Cerebellar nuclear complex (tissue), 1 donor: ENCODE data around the gene UFSP1.
A peak's percentile ranks its signal among the peaks of the same experiment; 100 is the strongest.
"Not testable (repeated sequence)": the region's sequence is repeated elsewhere in the genome, so short reads cannot be mapped to it uniquely, and the experiment has no call there.

Source experiments
- DNase-seq, 2 experiments: peaks; one replicate each; lab custom pipeline; 2025; lab: John Stamatoyannopoulos, UW

Gene UFSP1

GRCh38 chr7:100888988-100889750 is at the start of gene UFSP1:
Gene UFSP1 (minus strand): TSS chr7:100889715. CDS start chr7:100889271, 444 bp downstream.
- no peak for DNase-seq

DNA sequence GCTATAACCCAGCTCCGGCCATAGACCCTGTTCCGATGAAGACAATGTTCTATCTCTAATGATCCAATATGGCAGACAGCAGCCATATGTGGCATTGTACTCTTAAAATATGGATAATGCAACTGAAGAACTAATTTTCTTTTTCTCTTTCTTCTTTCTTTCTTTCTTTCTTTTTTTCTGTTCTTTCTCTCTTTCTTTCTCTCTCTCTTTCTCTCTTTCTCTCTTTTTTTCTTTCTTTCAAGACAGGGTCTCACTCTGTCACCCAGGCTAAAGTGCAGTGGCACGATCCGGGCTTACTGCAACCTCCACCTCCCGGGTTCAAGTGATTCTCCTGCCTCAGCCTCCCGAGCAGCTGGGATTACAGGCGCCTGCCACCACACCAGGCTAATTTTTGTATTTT is 46.7 kb upstream of the UFSP1 start:
- DNase-seq: not testable (repeated sequence)

GRCh38 chr7:100935381-100935780 is 45.9 kb upstream of the UFSP1 start:
- DNase-seq: not testable (repeated sequence)

- no peak for DNase-seq
Observed at GRCh38 chr7:100933734-100934133, 44.2 kb upstream of the UFSP1 start.

GRCh38 chr7:100929808-100930174 is 40.3 kb upstream of the UFSP1 start:
- no peak for DNase-seq

GRCh38 chr7:100923616-100924015 is 34.1 kb upstream of the UFSP1 start:
- not testable (repeated sequence) for DNase-seq

DNA sequence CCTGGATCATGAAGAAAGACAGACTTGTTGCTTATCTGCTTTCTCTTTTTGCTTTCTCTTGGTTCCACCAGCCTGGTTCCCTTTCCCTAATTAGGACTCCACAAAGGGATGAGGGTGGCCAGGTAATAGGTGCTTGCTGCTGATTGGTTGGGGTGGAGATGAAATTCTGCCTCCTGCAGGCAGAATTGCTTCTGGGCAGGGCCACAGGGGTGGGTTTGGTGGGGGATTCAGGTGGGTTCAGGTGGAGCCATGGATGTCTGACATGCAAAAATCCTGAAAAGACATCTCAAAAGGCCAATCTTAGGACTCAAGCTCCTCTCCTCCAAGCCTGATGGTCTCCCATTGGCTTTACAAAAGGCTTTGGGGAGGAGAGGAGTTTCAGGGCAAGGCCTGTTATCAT is 31.5 kb upstream of the UFSP1 start:
- no peak for DNase-seq

DNA sequence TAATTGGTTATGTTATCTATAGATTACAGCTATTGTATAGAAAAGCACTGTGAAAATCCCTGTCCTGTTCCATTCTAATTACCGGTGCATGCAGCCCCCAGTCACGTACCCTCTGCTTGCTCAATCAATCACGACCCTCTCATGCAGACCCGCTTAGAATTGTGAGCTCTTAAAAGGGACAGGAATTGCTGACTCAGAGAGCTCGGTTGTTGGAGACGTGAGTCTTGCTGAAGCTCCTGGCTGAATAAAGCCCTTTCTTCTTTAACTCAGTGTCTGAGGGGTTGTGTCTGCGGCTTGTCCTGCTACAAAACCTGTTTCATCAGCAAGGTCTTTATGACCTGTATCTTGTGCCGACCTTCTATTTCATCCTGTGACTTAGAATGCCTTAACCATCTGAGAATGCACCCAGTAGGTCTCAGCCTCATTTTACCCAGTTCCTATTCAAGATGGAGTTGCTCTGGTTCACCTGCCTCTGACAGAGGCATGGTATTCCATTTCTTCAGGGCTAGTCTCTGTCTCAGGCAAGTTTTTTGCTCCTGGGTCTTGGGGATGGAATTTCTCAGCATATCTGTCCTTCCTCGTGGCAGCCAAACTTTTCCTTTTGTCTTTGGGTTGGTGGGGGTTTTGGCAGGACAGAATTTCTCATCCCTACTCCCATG is 30.4 kb upstream of the UFSP1 start:
- DNase-seq: not testable (repeated sequence)

DNA sequence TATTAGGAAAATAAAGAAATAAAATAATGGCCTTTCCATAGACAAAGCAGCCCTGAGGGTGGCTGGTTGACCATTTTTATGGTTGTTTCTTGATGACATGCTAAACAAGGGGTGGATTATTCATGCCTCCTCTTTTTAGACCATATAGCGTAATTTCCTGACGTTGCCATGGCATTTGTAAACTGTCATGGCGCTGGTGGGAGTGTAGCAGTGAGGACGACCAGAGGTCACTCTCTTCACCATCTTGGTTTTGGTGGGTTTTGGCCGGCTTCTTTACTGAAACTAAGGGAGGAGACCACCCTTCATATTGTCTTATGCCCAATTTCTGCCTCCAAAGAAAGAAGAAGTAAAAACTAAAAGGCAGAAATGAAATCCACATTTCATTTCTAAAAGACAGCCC is 29.8 kb upstream of the UFSP1 start:
- not testable (repeated sequence) for DNase-seq

DNA sequence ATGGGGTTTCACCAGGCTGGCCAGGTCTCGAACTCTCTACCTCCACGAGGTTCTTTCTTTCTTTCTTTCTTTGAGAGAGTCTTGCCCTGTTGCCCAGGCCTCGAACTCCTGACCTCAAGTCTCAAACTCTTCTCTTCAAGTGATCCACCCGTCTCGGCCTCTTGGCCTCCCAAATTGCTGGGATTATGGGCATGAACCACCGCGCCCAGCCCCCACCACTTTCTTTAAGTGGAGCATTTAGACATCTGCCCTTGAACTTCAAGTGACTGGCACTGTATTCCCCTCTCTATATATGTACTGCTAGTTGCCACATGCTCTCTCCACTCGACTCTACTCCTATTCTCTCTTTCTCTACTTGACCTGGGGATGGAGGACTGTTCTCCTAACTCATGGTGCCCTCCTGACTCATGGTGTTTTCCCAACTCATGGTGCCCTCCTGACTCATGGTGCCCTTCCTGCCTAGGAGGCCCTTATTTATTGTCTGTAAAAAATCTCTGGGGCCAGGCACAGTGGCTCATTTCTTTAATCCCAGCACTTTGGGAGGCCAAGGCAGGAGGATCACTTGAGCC is 25.4 kb upstream of the UFSP1 start:
- no peak for DNase-seq

GRCh38 chr7:100914208-100914878 is 24.8 kb upstream of the UFSP1 start:
- DNase-seq: no peak

DNA sequence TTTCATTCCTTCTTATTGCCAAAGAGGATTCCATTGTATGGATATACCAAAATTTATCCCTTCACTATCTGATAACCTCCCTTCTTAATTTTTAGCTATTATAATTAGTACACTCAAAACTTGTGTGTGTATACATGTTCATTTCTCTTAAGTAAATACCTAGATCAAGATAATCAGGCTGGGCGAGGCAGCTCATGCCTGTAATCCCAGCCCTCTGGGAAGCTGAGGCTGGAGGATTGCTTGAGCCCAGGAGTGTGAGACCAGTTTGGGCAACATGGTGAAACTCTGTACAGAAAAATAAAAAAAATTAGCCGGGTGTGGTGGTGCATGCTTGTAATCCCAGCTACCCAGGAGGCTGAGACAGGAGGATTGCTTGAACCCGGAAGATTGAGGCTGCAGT is 22.0 kb upstream of the UFSP1 start:
- DNase-seq: no peak

- not testable (repeated sequence) for DNase-seq
Observed at GRCh38 chr7:100910443-100910842, 20.9 kb upstream of the UFSP1 start.

DNA sequence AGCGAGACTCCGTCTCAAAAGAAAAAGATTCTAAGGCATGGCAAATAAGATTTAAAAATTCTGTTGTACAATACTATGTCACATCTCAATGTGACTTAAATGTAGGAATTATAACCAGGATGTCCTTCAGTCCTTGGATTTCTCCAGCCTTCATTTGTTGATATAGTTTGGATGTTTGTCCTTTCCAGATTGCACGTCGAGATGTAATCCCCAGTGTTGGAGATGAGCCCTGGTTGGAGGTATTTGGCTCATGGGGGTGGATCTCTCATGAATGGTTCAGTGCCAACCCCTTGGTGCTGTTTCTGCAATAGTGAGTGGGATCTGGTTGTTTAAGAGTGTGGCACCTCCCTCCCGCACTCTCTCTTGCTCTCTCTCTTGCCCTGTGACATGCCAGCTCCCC is 19.0 kb upstream of the UFSP1 start:
- DNase-seq: no peak

- no peak for DNase-seq
Observed at GRCh38 chr7:100902638-100903037, 13.1 kb upstream of the UFSP1 start.

GRCh38 chr7:100901921-100902332 is 12.4 kb upstream of the UFSP1 start:
- DNase-seq: no peak

GRCh38 chr7:100900978-100901377 is 11.5 kb upstream of the UFSP1 start:
- DNase-seq: no peak

DNA sequence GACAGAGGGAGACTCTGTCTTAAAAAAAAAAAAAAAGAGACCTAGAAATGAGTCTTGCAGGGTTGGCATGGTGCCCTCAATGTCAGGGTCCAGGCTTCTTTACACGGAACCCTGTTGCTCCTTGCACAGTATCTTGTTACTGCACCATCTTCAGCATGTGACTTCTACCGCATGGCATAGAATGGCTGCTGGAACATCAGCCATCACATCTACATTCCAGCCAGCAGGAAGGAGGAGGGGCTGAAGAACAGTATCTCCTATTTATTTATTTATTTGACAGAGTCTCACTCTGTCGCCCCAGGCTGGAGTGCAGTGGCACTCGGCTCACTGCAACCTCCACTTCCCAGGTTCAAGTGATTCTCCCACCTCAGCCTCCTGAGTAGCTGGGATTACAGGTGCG is 9.9 kb upstream of the UFSP1 start:
- no peak for DNase-seq

DNA sequence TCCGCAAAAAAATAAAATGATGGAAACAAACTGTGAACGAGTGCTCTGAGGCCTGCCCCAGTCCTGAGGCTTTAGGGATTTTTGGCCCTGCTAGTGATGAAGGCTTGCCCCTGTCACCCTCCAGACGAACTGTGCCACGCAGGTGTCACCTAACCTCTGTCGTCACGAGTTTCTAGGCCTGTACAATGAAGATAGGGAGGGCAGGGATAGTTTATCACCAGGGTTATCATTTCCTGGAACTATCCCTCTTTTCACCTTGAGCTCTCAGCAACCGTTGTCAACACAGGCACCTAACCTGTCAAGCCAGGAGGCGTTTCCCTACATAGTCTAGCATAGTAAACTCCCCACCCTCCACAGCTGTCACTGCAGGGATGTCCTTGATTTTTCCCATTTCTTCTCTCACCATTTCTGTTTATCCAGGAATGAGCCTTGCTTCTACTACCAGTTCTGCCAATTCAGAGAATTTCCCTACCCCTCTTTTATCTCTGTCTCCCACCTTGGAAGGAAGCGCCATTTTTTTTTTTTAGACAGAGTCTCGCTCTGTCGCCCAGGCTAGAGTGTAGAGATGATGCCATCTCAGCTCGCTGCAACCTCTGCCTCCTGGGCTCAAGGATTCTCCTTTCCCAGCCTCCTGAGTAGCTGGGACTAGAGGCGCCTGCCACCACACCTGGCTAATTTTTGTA is 8.4 kb upstream of the UFSP1 start:
- DNase-seq: no peak

DNA sequence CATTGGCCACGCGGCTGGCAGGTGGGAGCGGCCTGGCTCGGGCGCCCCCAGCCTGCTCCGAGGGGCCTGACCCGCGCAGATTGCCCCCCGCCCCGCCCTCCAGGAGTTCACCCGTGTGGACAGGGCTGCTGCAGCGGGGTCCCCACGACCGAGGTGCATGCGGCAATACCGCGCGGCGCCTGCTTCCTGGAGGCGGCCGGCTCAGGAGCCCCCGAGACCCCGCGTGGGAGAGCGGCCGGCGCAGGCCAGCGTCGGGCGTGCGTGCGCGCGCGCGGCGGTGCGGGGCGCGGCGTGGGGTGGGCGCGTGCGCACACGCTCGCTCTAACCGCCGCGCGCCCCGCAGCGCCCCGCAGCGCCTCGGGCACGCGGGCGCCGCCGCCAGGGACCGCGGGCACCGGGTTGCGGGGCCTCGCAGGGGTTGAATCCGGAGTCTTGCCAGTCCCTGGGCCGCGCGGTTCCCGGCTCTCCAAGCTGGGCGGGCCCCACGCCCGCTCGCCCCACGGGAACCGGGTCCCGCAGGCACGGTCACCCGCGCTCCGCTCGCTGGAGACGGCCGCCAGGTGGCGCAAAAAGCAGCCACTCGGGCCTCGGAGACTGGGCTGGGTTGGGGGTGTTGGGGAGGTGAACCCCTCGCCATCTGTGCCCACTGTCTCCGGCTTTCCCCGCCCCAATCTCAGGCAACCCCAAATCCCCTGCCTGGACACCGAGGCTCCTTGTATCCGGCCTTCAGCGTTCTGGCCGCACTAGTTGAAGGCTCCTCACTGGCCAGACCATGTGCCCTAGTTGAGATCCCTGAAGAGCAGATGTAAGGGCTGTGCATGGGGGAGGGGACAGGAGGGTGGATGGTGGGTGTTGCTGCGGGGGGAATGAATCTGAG is 7.5 kb upstream of the UFSP1 start:
- DNase-seq: peak in 1 of 2 experiments; percentile 24
